Measurements from ENCODE around the gene TRIM67. TPM values are rescaled to one million over a fixed set of nuclear protein-coding genes. Genes with fewer than 3 reads are reported as not detected.

The TRIM67 gene
- polyA plus RNA-seq, 2 of the 4 experiments (the other 2 are of a cell fraction) = 0.23 to 0.35 TPM

- Histone ChIP-seq H3K27ac (no peak overlapping the region), H3K9me3 (no peaks in the 10 kb centered on the region), H3K4me3 (no peak overlapping the region), H3K4me1 (peaks cover 13% of the 10 kb centered on the region), H3K4me2 (no peak overlapping the region)
- DNase-seq (ENCODE audit: low read depth in 1 of 2, low spot score in 1 of 2) (no peak), ATAC-seq (no peak), FAIRE-seq (no peak)
- no peak for TF ChIP-seq KDM1A (IDR thresholded peaks at IDR 0.05; ENCODE audit: low read depth)
- ChIA-PET CTCF (interaction anchor here (0.9 kb wide), 2 partner anchors 13 to 66 kb away, joined by 3 read pairs; no protein-coding TSS in a partner anchor), POLR2A (no interaction called here)
- WGBS (ENCODE audit: missing lambda C conversion rate) = 71% methylated on average over 15 of the region's 15 CpGs
Measured at GRCh38 chr1:231159963-231160761, 1.7 kb upstream of the TRIM67 start.

GRCh38 chr1:231160895-231161666 lies 777 bp upstream of the TRIM67 start:
- peaks cover 23% of the 10 kb centered on the region for H3K4me1 ChIP-seq
- no peaks in the 10 kb centered on the region for H3K9me3 ChIP-seq
- H3K27ac ChIP-seq = no peak overlapping the region
- 82% methylated on average over 50 of the region's 51 CpGs for WGBS (ENCODE audit: missing lambda C conversion rate)
- FAIRE-seq (no peak), ATAC-seq (no peak), DNase-seq (ENCODE audit: low read depth in 1 of 2, low spot score in 1 of 2) (no peak)
- peak overlapping the region; percentile 100 for H3K4me2 ChIP-seq
- TF ChIP-seq SREBF2 (IDR thresholded peaks at IDR 0.05) (no peak), RARB (CRISPR knock-in tag; IDR thresholded peaks at IDR 0.05) (no peak), MAX (IDR thresholded peaks at IDR 0.05) (no peak), RNF2 (IDR thresholded peaks at IDR 0.05; ENCODE audit: borderline replicate concordance, low read depth) (no peak), HMGXB4 (CRISPR knock-in tag; IDR thresholded peaks at IDR 0.05; ENCODE audit: borderline replicate concordance) (no peak), E2F6 (IDR thresholded peaks at IDR 0.05; ENCODE audit: borderline replicate concordance, low read depth) (no peak), POLR2A (IDR thresholded peaks at IDR 0.05; ENCODE audit: low read length) (no peak), POLR2AphosphoS2 (conservative IDR thresholded peaks at IDR 0.05; ENCODE audit: low read length) (no peak), HOXB5 (CRISPR knock-in tag; IDR thresholded peaks at IDR 0.05) (no peak), ZC3H11A (IDR thresholded peaks at IDR 0.05) (no peak), JUN (IDR thresholded peaks at IDR 0.05) (no peak), ESRRA (IDR thresholded peaks at IDR 0.05; ENCODE audit: borderline replicate concordance, low read length) (no peak)
- CTCF ChIA-PET = interaction anchor here (0.9 to 1.6 kb wide), 2 partner anchors 9 to 12 kb away, joined by 3 to 7 read pairs; no protein-coding TSS in a partner anchor
- POLR2A ChIA-PET = no interaction called here
- no peak overlapping the region for H3K4me3 ChIP-seq

GRCh38 chr1:231162297-231162969 lies 575 bp downstream of the TRIM67 start:
- ATAC-seq (peak; percentile 83 to 89), DNase-seq (ENCODE audit: low read depth in 1 of 2, low spot score in 1 of 2) (peak; percentile 46 to 52), FAIRE-seq (no peak)
- CTCF ChIA-PET = interaction anchor here (1.0 to 1.8 kb wide), 4 partner anchors 10 to 125 kb away, joined by 4 to 8 read pairs (median 7); no protein-coding TSS in a partner anchor
- peaks cover 24% of the 10 kb centered on the region for H3K4me1 ChIP-seq
- WGBS (ENCODE audit: missing lambda C conversion rate) = 3% methylated on average over 7 of the region's 71 CpGs
- H3K9me3 ChIP-seq = no peaks in the 10 kb centered on the region
- POLR2A ChIA-PET = no interaction called here
- peak overlapping the region; percentile 10 to 69; a peak in 2 of 6 replicates for H3K27ac ChIP-seq
- peak overlapping the region; percentile 100 for H3K4me2 ChIP-seq
- H3K4me3 ChIP-seq = peak overlapping the region; percentile 54
- TF ChIP-seq CTCF (IDR thresholded peaks at IDR 0.05) = 0 out of 3 replicates have a peak, but pooled peaks have one; percentile 9
- TF ChIP-seq HOXB5 (CRISPR knock-in tag; IDR thresholded peaks at IDR 0.05) = no peak
- peak; percentile 85; the same call in 1 of the 2 replicates for TF ChIP-seq HOXB13 (CRISPR knock-in tag; IDR thresholded peaks at IDR 0.05; ENCODE audit: low read depth)
- TF ChIP-seq BHLHE40 (IDR thresholded peaks at IDR 0.05; ENCODE audit: low read depth, low read length) = no peak
- TF ChIP-seq SREBF2 (IDR thresholded peaks at IDR 0.05) = no peak
- TF ChIP-seq MAFK (IDR thresholded peaks at IDR 0.05; ENCODE audit: partially characterized antibody) = peak; percentile 72
- no peak for TF ChIP-seq ZFP36 (IDR thresholded peaks at IDR 0.05; ENCODE audit: borderline replicate concordance, partially characterized antibody)
- peak; percentile 46 for TF ChIP-seq EHMT2 (IDR thresholded peaks at IDR 0.05; ENCODE audit: low read depth)
- TF ChIP-seq MAX (IDR thresholded peaks at IDR 0.05) = peak; percentile 57
- 0 out of 2 replicates have a peak, but pooled peaks have one; percentile 45 for TF ChIP-seq TFCP2L1 (CRISPR knock-in tag; IDR thresholded peaks at IDR 0.05)
- TF ChIP-seq ZSCAN20 (CRISPR knock-in tag; IDR thresholded peaks at IDR 0.05) = no peak
- no peak for TF ChIP-seq RARB (CRISPR knock-in tag; IDR thresholded peaks at IDR 0.05)
- no peak for TF ChIP-seq NR3C1 (IDR thresholded peaks at IDR 0.05)
- no peak for TF ChIP-seq RAD21 (conservative IDR thresholded peaks at IDR 0.05 in 1 of 2, IDR thresholded peaks at IDR 0.05 in 1 of 2)
- TF ChIP-seq BCL3 (IDR thresholded peaks at IDR 0.05) = no peak

All from A549 (cell line).